Glutamatergic neuron (in vitro differentiated cells): ENCODE results near the gene FZD2. TPM values are rescaled to one million over a fixed set of nuclear protein-coding genes. Genes with fewer than 3 reads are reported as not detected.
"Not testable (repeated sequence)": the region's sequence is repeated elsewhere in the genome, so short reads cannot be mapped to it uniquely, and the experiment has no call there.

ENCODE experiments used
- DNase-seq: peaks from one replicate; pipeline ENCODE4 v3.0.0; 2022
- H3K27ac Mint-ChIP-seq: one replicate; pipeline ENCODE4 v1.8.0; 2020; ENCODE audit warnings: mild to moderate bottlenecking, mixed read lengths, inconsistent platforms; ENCODE audit not compliant: unreplicated experiment
- H3K27me3 Mint-ChIP-seq: one replicate; pipeline ENCODE4 v1.8.0; 2020; ENCODE audit warnings: mild to moderate bottlenecking, moderate library complexity, mixed read lengths, inconsistent platforms; ENCODE audit not compliant: unreplicated experiment
- H3K36me3 Mint-ChIP-seq: one replicate; pipeline ENCODE4 v1.8.0; 2020; ENCODE audit warnings: mild to moderate bottlenecking, mixed read lengths, inconsistent platforms; ENCODE audit not compliant: unreplicated experiment
- H3K4me1 Mint-ChIP-seq: one replicate; pipeline ENCODE4 v1.8.0; 2020; ENCODE audit warnings: mild to moderate bottlenecking, low read depth, mixed read lengths, inconsistent platforms; ENCODE audit not compliant: unreplicated experiment
- H3K4me3 Mint-ChIP-seq: one replicate; pipeline ENCODE4 v1.8.0; 2020; ENCODE audit warnings: mild to moderate bottlenecking, mixed read lengths, inconsistent platforms; ENCODE audit not compliant: unreplicated experiment
- H3K9me3 Mint-ChIP-seq: one replicate; pipeline ENCODE4 v1.8.0; 2020; ENCODE audit warnings: mild to moderate bottlenecking, moderate library complexity, mixed read lengths, inconsistent platforms; ENCODE audit not compliant: unreplicated experiment
- CTCF ChIP-seq: fragments of 200-600 bp; sonication (generic); IDR thresholded peaks from one replicate; pipeline ENCODE4 v1.5.0; 2021; ENCODE audit not compliant: partially characterized antibody, unreplicated experiment
- total RNA-seq: library from RNA; stranded (reverse); fragmentation: NEBNext Ultra II Directional; extraction: Animal tissue kit (Norgen Biotek cat#: 25700); gene quantifications from one replicate; pipeline ENCODE4 v1.2.1, GENCODE V29; 2021; ENCODE audit not compliant: unreplicated experiment

Gene FZD2
- total RNA-seq, 1 donor from 2014 or later: 1.3 TPM

- Mint-ChIP-seq H3K4me3 (no peak overlapping the region), H3K27ac (no peak overlapping the region), H3K9me3 (no peaks in the 10 kb centered on the region)
Measured at GRCh38 chr17:44585315-44585714, 28.0 kb downstream of the FZD2 start.

GRCh38 chr17:44587339-44587738 lies 30.1 kb downstream of the FZD2 start:
- DNase-seq: no peak
- H3K4me3 Mint-ChIP-seq: no peak overlapping the region
- H3K4me1 Mint-ChIP-seq: no peaks in the 10 kb centered on the region
- TF ChIP-seq CTCF: no peak
- H3K27me3 Mint-ChIP-seq: peaks cover 3% of the 10 kb centered on the region
- H3K9me3 Mint-ChIP-seq: no peaks in the 10 kb centered on the region
- H3K36me3 Mint-ChIP-seq: no peaks in the 10 kb centered on the region
- no peak overlapping the region for H3K27ac Mint-ChIP-seq

More at GRCh38 chr17:44585315-44585714, 28.0 kb downstream of the FZD2 start:
- Mint-ChIP-seq H3K4me1 (no peaks in the 10 kb centered on the region), H3K27me3 (peaks cover 3% of the 10 kb centered on the region), H3K36me3 (no peaks in the 10 kb centered on the region)
- DNase-seq: no peak
- no peak for TF ChIP-seq CTCF

GRCh38 chr17:44589316-44590071 lies 32.2 kb downstream of the FZD2 start:
- Mint-ChIP-seq H3K36me3 (no peaks in the 10 kb centered on the region), H3K9me3 (no peaks in the 10 kb centered on the region)

GRCh38 chr17:44590072-44590462 lies 32.8 kb downstream of the FZD2 start:
- H3K27me3 Mint-ChIP-seq, H3K4me3 Mint-ChIP-seq, H3K36me3 Mint-ChIP-seq, H3K9me3 Mint-ChIP-seq, DNase-seq, H3K4me1 Mint-ChIP-seq, H3K27ac Mint-ChIP-seq: not testable (repeated sequence)

More at GRCh38 chr17:44589316-44590071, 32.2 kb downstream of the FZD2 start:
- no peak overlapping the region for H3K27ac Mint-ChIP-seq
- no peak for TF ChIP-seq CTCF
- no peaks in the 10 kb centered on the region for H3K4me1 Mint-ChIP-seq
- no peak for DNase-seq
- H3K27me3 Mint-ChIP-seq: peaks cover 4% of the 10 kb centered on the region
- H3K4me3 Mint-ChIP-seq: no peak overlapping the region

GRCh38 chr17:44590762-44591161 lies 33.5 kb downstream of the FZD2 start:
- H3K27ac Mint-ChIP-seq, DNase-seq: not testable (repeated sequence)

GRCh38 chr17:44591206-44591605 lies 33.9 kb downstream of the FZD2 start:
- Mint-ChIP-seq H3K4me1 (no peaks in the 10 kb centered on the region), H3K4me3 (no peak overlapping the region), H3K27me3 (peaks cover 4% of the 10 kb centered on the region), H3K27ac (no peak overlapping the region), H3K9me3 (no peaks in the 10 kb centered on the region), H3K36me3 (no peaks in the 10 kb centered on the region)
- TF ChIP-seq CTCF: no peak
- DNase-seq: no peak

More at GRCh38 chr17:44590762-44591161, 33.5 kb downstream of the FZD2 start:
- H3K27me3 Mint-ChIP-seq, H3K4me1 Mint-ChIP-seq, H3K36me3 Mint-ChIP-seq, H3K4me3 Mint-ChIP-seq, H3K9me3 Mint-ChIP-seq: not testable (repeated sequence)
